H9 (cell line): ENCODE results near the gene NR3C2. TPM values are rescaled to one million over a fixed set of nuclear protein-coding genes. Genes with fewer than 3 reads are reported as not detected.

ENCODE experiments used
- DNase-seq: peaks from one replicate; pipeline ENCODE4 v3.0.0-alpha.2; 2017
- H2AFZ ChIP-seq: one replicate; pipeline ENCODE4 v1.6.1; 2013; ENCODE audit warnings: mild to moderate bottlenecking, low read length, control low read depth, moderate library complexity
- H2AK5ac ChIP-seq: 2 replicates; pipeline ENCODE4 v1.6.1; 2013; ENCODE audit warnings: low read length, control low read depth, mixed read lengths; ENCODE audit not compliant: insufficient read length
- H2BK120ac ChIP-seq: one replicate; pipeline ENCODE4 v1.6.1; 2013; ENCODE audit warnings: low read depth, mild to moderate bottlenecking, low read length, control low read depth, inconsistent platforms; ENCODE audit not compliant: poor library complexity, severe bottlenecking
- H2BK12ac ChIP-seq: 2 replicates; pipeline ENCODE4 v1.6.1; 2013; ENCODE audit warnings: low read length, control low read depth, mixed read lengths, low read depth; ENCODE audit not compliant: insufficient read length
- H2BK15ac ChIP-seq: 2 replicates; pipeline ENCODE4 v1.6.1; 2013; ENCODE audit warnings: low read depth, low read length, control low read depth
- H2BK20ac ChIP-seq: one replicate; pipeline ENCODE4 v1.6.1; 2013; ENCODE audit warnings: low read depth, mild to moderate bottlenecking, low read length, control low read depth, inconsistent platforms; ENCODE audit not compliant: poor library complexity, severe bottlenecking
- H2BK5ac ChIP-seq: 2 replicates; pipeline ENCODE4 v1.6.1; 2013; ENCODE audit warnings: low read length, control low read depth, mixed read lengths; ENCODE audit not compliant: insufficient read length
- H3K14ac ChIP-seq: 2 replicates; pipeline ENCODE4 v1.6.1; 2013; ENCODE audit warnings: low read length, control low read depth; ENCODE audit not compliant: insufficient read depth
- H3K18ac ChIP-seq: 2 replicates; pipeline ENCODE4 v1.6.1; 2013; ENCODE audit warnings: low read depth, mild to moderate bottlenecking, mixed read lengths, low read length, control low read depth; ENCODE audit not compliant: insufficient read length
- H3K23ac ChIP-seq: 2 replicates; pipeline ENCODE4 v1.6.1; 2013; ENCODE audit warnings: low read length, control low read depth, mixed read lengths, low read depth; ENCODE audit not compliant: insufficient read length
- H3K23me2 ChIP-seq: 2 replicates; pipeline ENCODE4 v1.6.1; 2013; ENCODE audit warnings: low read depth, mild to moderate bottlenecking, mixed read lengths, low read length, control low read depth; ENCODE audit not compliant: insufficient read length, poor library complexity, severe bottlenecking
- H3K27ac ChIP-seq: 2 replicates; pipeline ENCODE4 v1.5.1; 2013; ENCODE audit warnings: low read length, control low read depth, mixed read lengths, low read depth; ENCODE audit not compliant: insufficient read length
- H3K27me3 ChIP-seq: 2 replicates; pipeline ENCODE4 v1.6.1; 2013; ENCODE audit warnings: low read length, control low read depth, inconsistent platforms; ENCODE audit not compliant: insufficient read depth
- H3K4ac ChIP-seq: 2 replicates; pipeline ENCODE4 v1.6.1; 2013; ENCODE audit warnings: low read depth, mild to moderate bottlenecking, control low read depth, inconsistent platforms, low read length, moderate library complexity
- H3K4me1 ChIP-seq: 2 replicates; pipeline ENCODE4 v1.6.1; 2013; ENCODE audit warnings: low read length, control low read depth, inconsistent platforms; ENCODE audit not compliant: insufficient read depth
- H3K4me2 ChIP-seq: 2 replicates; pipeline ENCODE4 v1.6.1; 2013; ENCODE audit warnings: low read length, control low read depth, mixed read lengths; ENCODE audit not compliant: insufficient read length, insufficient read depth
- H3K56ac ChIP-seq: 2 replicates; pipeline ENCODE4 v1.6.1; 2013; ENCODE audit warnings: low read depth, mild to moderate bottlenecking, mixed read lengths, low read length, control low read depth; ENCODE audit not compliant: insufficient read length
- H3K79me1 ChIP-seq: 2 replicates; pipeline ENCODE4 v1.6.1; 2013; ENCODE audit warnings: low read depth, mild to moderate bottlenecking, moderate library complexity, low read length, control low read depth, inconsistent platforms; ENCODE audit not compliant: insufficient read depth, poor library complexity, severe bottlenecking
- H3K79me2 ChIP-seq: 2 replicates; pipeline ENCODE4 v1.6.1; 2013; ENCODE audit warnings: low read length, control low read depth, inconsistent platforms; ENCODE audit not compliant: insufficient read depth
- H3K9ac ChIP-seq: 2 replicates; pipeline ENCODE4 v1.6.1; 2013; ENCODE audit warnings: low read length, control low read depth, mixed read lengths; ENCODE audit not compliant: insufficient read length; ENCODE audit errors: extremely low read depth
- H3K9me3 ChIP-seq: one replicate; pipeline ENCODE4 v1.6.1; 2013; ENCODE audit warnings: low read depth, low read length, inconsistent platforms; ENCODE audit not compliant: control insufficient read depth
- H3T11ph ChIP-seq: one replicate; pipeline ENCODE4 v1.6.1; 2013; ENCODE audit warnings: mild to moderate bottlenecking, low read length, control low read depth, inconsistent platforms
- H4K20me1 ChIP-seq: one replicate; pipeline ENCODE4 v1.6.1; 2013; ENCODE audit not compliant: control insufficient read depth, insufficient read length, insufficient read depth
- H4K5ac ChIP-seq: 2 replicates; pipeline ENCODE4 v1.6.1; 2013; ENCODE audit warnings: low read depth, mild to moderate bottlenecking, mixed read lengths, low read length, control low read depth; ENCODE audit not compliant: insufficient read length
- H4K8ac ChIP-seq: replicated peaks from 2 replicates; pipeline ENCODE4 v1.6.1; 2013; ENCODE audit warnings: low read length, control low read depth, mixed read lengths, low read depth; ENCODE audit not compliant: insufficient read length
- H4K91ac ChIP-seq: 2 replicates; pipeline ENCODE4 v1.6.1; 2013; ENCODE audit warnings: low read depth, mild to moderate bottlenecking, moderate library complexity, mixed read lengths, low read length, control low read depth; ENCODE audit not compliant: insufficient read length
- H3K27ac Mint-ChIP-seq, 3 experiments: 2 replicates in 2 of 3; 3 replicates in 1 of 3; pipeline ENCODE4 v1.8.0; 2020 to 2021; ENCODE audit warnings: mixed read lengths in 3 of 3, mild to moderate bottlenecking in 1 of 3, moderate library complexity in 1 of 3
- H3K27me3 Mint-ChIP-seq: 2 replicates; pipeline ENCODE4 v1.8.0; 2021; ENCODE audit warnings: low read depth, mild to moderate bottlenecking, moderate library complexity, mixed read lengths
- H3K36me3 Mint-ChIP-seq, 3 experiments: 2 replicates in 2 of 3; 3 replicates in 1 of 3; pipeline ENCODE4 v1.8.0; 2020 to 2021; ENCODE audit warnings: low read depth in 3 of 3, mixed read lengths in 3 of 3; ENCODE audit not compliant: insufficient read depth in 1 of 3
- H3K4me1 Mint-ChIP-seq, 2 experiments: 2 replicates each; pipeline ENCODE4 v1.8.0; 2020; ENCODE audit warnings: mixed read lengths in 2 of 2
- H3K4me3 Mint-ChIP-seq, 2 experiments: 2 replicates in 1 of 2; 3 replicates in 1 of 2; pipeline ENCODE4 v1.8.0; 2020 to 2021; ENCODE audit warnings: mild to moderate bottlenecking in 2 of 2, mixed read lengths in 2 of 2, moderate library complexity in 1 of 2
- H3K9me3 Mint-ChIP-seq, 2 experiments: 2 replicates in 1 of 2; 3 replicates in 1 of 2; pipeline ENCODE4 v1.8.0; 2020; ENCODE audit warnings: mild to moderate bottlenecking in 2 of 2, mixed read lengths in 2 of 2, moderate library complexity in 1 of 2
- CTCF ChIP-seq: fragments of 200-600 bp; sonication (generic); conservative IDR thresholded peaks from 3 replicates; pipeline ENCODE4 v1.8.0; 2021; ENCODE audit warnings: antibody characterized with exemption, mild to moderate bottlenecking
- WGBS: extraction: QIAGEN DNeasy Blood & Tissue Kit; methylation state at CpG from one replicate; pipeline ENCODE4 v1.1.7; 2013; ENCODE audit warnings: missing lambda C conversion rate, low lambda C conversion rate, mixed read lengths; ENCODE audit not compliant: insufficient read length; ENCODE audit errors: extremely low coverage; 5-methylcytosine and 5-hydroxymethylcytosine counted together
- total RNA-seq: library from RNA; stranded (reverse); gene quantifications from 2 replicates; pipeline ENCODE4 v1.2.1, GENCODE V29; 2021

The NR3C2 gene
- total RNA-seq, 1 experiment from 2014 or later, result 1.4 TPM

GRCh38 chr4:148055844-148056243 lies 386.4 kb downstream of the NR3C2 start:
- Mint-ChIP-seq H3K36me3 (no peaks in the 10 kb centered on the region), H3K9me3 (no peaks in the 10 kb centered on the region), H3K4me1 (peaks cover 28 to 33% of the 10 kb centered on the region in 2 experiments), H3K4me3 (no peak overlapping the region), H3K27ac (no peak overlapping the region), H3K27me3 (no peaks in the 10 kb centered on the region)
- Histone ChIP-seq H2BK120ac (no peak overlapping the region), H3K56ac (no peak overlapping the region), H3K18ac (no peak overlapping the region), H2BK5ac (no peak overlapping the region), H3K79me1 (no peaks in the 10 kb centered on the region), H3K4me1 (peaks cover 5% of the 10 kb centered on the region; the same call in 1 of the 2 replicates), H4K91ac (no peak overlapping the region), H2AK5ac (no peak overlapping the region), H3K79me2 (no peaks in the 10 kb centered on the region), H2BK20ac (no peak overlapping the region), H3K27me3 (no peaks in the 10 kb centered on the region), H3K4me2 (no peak overlapping the region), H3K4ac (no peak overlapping the region), H2BK15ac (no peak overlapping the region), H4K5ac (no peak overlapping the region), H3K23ac (no peak overlapping the region), H2AFZ (no peak overlapping the region), H3K9ac (no peak overlapping the region), H4K8ac (no peak overlapping the region), H3K27ac (no peak overlapping the region), H3K9me3 (no peaks in the 10 kb centered on the region), H2BK12ac (no peak overlapping the region), H4K20me1 (no peaks in the 10 kb centered on the region), H3K14ac (no peak overlapping the region), H3T11ph (no peak overlapping the region), H3K23me2 (no peaks in the 10 kb centered on the region)
- TF ChIP-seq CTCF, result no peak
- WGBS, result no CpG with 5 or more reads among the region's 6 CpGs
- no peak for DNase-seq
